GM08714 (cell line): ENCODE measurements around the gene ASMT.
"Not testable (repeated sequence)": the region's sequence is repeated elsewhere in the genome, so short reads cannot be mapped to it uniquely, and the experiment has no call there.

Source experiments
- H3K4me3 ChIP-seq: fragments of 200-500 bp; sonication (Bioruptor generic); 2 replicates; pipeline ENCODE4 v1.5.1; 2014; ENCODE audit warnings: mild to moderate bottlenecking, low read length, inconsistent platforms
- ZNF274 ChIP-seq: IDR thresholded peaks from 2 replicates; pipeline ENCODE4 v1.6.1; 2012; ENCODE audit warnings: mild to moderate bottlenecking, low read depth, low read length

ASMT gene

DNA sequence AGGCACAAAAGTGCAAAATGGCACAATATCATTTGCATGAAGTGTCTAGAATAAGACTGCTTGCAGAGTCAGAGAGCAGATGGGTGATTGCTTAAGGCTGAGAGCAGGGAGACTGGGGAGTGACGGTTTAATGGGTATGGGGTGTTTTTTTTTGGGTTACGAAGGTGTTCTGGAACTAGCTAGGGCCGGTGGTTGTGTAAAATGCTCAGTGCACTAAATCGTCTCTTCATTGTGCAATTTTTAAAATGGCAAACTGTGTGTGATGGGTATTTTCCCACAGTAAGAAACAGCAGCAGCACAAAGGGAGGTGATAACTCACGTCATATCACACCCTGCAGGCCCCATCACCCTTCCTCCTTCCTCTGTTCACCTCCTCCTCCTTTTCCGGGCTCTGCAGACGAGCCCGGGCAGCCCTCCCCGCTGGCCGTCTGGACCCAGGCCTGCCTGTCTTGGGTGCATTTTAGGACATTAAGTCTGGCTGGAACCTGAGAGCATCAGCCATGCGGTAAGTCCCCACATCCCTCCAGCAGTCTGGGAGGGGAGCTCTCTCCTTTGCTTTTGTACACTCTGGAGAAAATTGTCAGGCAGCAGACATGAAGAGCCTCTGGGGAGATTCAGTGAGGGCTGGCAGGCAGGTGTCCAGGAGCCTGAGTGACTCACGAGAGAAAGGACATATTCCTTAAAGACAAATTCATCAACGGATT is 42.7 kb downstream of the ASMT start:
- TF ChIP-seq ZNF274, result no peak

DNA sequence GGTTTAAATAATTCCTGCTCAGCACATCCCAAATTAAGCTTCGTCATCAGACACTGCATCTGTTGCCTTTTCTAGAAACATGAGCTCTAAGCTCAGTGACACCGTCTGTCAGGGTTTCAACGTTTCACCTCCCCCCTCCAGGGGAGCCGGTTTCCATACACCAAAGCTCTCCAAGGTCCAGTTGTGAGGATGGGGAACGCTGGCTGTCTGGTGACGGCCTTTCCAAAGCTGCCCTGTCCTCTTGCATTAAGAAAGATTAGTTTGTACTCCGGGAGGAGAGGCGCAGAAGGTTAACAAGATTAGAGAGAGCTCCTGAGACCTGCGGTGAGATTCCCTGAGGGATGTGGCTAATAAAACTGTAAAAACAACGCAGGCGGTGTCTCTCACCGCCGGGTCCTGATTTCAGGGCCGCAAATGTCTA is 43.2 kb downstream of the ASMT start:
- peak overlapping the region; percentile 86 for H3K4me3 ChIP-seq
- no peak for TF ChIP-seq ZNF274

More for the DNA sequence above, 42.7 kb downstream of the ASMT start:
- peak overlapping the region; percentile 86 for H3K4me3 ChIP-seq

GRCh38 chrX:1659664-1660461 is 45.0 kb downstream of the ASMT start:
- TF ChIP-seq ZNF274, result no peak
- no peak overlapping the region; the same call in 1 of the 2 replicates for H3K4me3 ChIP-seq

DNA sequence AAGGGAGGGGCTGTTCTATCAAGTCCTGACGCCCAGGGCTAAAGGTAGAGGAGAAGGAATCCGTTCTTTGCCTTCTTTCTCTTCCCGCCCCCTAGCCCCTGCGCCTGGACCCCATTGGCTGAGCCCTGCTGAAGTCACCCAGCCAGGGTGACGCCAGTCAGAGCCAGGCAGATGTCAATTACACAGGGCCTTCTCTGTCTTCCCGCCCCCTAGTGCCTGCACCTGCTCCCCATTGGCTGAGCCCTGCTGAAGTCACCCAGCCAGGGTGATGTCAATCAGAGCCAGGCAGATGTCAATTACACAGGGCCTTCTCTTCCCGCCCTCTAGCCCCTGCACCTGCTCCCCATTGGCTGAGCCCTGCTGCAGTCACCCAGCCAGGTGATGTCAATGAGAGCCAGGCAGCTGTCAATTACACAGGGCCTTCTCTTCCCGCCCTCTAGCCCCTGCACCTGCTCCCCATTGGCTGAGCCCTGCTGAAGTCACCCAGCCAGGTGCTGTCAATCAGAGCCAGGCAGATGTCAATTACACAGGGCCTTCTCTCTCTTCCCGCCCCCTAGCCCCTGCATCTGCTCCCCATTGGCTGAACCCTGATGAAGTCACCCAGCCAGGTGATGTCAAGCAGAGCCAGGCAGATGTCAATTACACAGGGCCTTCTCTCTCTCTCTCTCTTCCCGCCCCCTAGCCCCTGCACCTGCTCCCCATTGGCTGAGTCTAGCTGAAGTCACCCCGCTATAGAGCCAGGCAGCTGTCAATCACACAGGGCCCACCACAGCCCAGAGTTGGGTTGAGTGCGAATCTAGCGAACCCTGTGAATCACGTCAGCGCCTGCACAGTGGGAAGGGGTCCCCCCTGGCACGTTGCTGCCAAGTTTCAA is 46.4 kb downstream of the ASMT start:
- peak overlapping the region; percentile 52; the same call in 1 of the 2 replicates for H3K4me3 ChIP-seq
- no peak for TF ChIP-seq ZNF274

DNA sequence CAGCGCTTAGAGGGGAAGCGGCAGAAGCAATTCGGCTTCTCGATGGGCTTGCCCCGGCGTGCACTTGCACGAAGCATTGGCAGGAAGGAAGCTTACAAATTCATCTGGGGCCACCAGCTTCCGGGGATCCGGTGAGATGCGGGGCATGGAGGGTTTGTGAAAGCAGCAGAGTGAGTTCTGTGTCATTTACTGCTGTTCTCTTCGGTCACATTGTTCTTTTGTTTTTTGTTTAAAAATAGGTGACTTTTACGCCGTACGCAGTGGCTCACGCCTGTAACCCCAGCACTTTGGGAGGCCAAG is 47.0 kb downstream of the ASMT start:
- H3K4me3 ChIP-seq, result peak overlapping the region; percentile 52; the same call in 1 of the 2 replicates
- TF ChIP-seq ZNF274, result no peak

- TF ChIP-seq ZNF274, result no peak
- no peak overlapping the region for H3K4me3 ChIP-seq
Observed at GRCh38 chrX:1667566-1667965, 52.7 kb downstream of the ASMT start.

DNA sequence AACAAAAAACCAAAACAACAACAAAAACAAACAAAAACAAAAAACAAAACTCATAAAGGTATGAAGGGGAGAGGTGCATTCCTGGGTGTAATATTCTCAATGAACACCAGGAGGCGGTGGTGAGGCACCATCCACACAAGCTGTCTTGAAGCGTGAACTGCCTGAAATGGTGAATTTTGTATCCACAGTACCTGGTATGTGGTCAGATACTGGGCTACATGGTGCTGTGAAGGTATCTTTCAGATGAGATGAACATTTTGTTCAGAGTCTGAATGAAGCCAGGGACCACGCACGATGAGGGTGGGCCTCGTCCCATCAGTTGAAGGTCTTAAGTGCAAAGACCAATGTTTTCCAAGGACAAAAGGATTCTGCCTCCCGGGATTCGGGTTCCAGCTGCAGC is 58.5 kb downstream of the ASMT start:
- TF ChIP-seq ZNF274, result no peak
- H3K4me3 ChIP-seq, result no peak overlapping the region

DNA sequence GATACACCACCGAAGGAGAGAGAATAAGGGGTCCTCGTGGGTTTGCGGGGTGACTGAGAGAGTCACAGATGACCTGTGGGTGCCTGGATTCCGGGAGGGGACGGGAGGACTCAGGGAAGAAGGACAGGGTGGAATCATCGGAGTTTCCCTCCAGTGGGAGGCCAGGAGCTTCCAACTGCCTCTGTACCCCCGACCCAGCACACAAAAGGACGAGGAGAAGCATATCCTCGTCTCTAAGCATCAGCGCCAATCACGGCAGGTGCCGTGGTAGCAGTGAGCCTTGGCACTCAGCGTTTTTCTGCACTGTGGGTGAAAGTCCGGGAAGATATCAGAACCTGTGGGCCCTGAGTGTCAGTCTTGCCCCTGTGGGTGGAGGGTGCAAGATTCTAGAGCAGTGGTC is 62.0 kb downstream of the ASMT start:
- TF ChIP-seq ZNF274, result no peak
- no peak overlapping the region for H3K4me3 ChIP-seq

GRCh38 chrX:1679238-1679637 is 64.4 kb downstream of the ASMT start:
- no peak for TF ChIP-seq ZNF274

DNA sequence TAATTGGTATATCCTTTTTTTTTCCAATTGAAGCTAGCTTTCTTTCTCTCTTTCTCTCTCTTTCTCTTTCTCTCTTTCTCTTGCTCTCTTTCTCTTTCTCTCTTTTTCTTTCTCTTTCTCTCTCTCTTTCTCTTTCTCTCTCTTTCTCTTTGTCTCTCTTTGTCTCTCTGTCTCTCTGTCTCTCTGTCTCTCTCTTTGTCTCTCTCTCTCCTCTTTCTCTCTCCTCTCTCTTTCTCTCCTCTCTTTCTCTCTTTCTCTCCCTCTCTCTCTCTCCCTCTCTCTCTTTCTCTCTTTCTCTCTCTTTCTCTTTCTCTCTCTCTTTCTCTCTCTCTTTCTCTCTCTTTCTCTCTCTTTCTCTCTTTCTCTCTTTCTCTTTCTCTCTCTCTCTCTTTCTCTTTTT is 66.6 kb downstream of the ASMT start:
- TF ChIP-seq ZNF274, result no peak
- H3K4me3 ChIP-seq, result no peak overlapping the region

More at GRCh38 chrX:1679238-1679637, 64.4 kb downstream of the ASMT start:
- H3K4me3 ChIP-seq, result no peak overlapping the region

DNA sequence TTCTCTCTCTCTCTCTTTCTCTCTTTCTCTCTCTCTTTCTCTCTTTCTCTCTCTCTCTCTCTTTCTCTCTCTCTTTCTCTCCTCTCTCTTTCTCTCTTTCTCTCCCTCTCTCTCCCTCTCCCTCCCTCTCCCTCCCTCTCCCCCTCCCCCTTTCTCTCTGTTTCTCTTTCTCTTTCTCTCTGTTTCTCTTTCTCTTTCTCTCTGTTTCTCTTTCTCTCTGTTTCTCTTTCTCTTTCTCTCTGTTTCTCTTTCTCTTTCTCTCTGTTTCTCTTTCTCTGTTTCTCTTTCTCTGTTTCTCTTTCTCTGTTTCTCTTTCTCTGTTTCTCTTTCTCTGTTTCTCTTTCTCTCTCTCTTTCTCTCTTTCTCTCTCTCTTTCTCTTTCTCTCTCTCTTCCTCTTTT is 67.0 kb downstream of the ASMT start:
- H3K4me3 ChIP-seq, result not testable (repeated sequence)

GRCh38 chrX:1682501-1682900 is 67.6 kb downstream of the ASMT start:
- H3K4me3 ChIP-seq, result not testable (repeated sequence)

DNA sequence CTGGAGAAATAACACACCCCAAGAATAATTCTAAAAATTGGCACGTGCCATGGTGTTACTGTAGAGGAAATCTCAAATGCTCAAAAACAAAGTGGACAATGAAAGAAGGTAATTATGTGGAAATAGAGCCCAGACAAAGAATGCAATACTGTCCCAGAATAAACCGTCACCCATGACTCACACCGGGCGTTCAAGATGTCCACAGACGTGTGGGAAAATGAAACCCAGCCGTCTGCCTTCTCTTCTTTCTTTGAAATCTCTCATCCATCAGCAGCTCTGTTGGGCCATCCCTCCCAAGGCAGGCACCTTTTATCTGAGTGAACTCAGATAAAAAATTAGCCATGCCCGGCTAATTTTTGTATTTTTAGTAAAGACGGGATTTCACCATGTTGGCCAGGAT is 70.0 kb downstream of the ASMT start:
- H3K4me3 ChIP-seq, result not testable (repeated sequence)

- H3K4me3 ChIP-seq, result not testable (repeated sequence)
Observed at GRCh38 chrX:1685444-1685880, 70.6 kb downstream of the ASMT start.

GRCh38 chrX:1686642-1687041 is 71.8 kb downstream of the ASMT start:
- TF ChIP-seq ZNF274, result no peak
- H3K4me3 ChIP-seq, result no peak overlapping the region
